Subcutaneous abdominal adipose tissue (tissue), 5 donors: Measurements from ENCODE around the gene NHERF1.

Source experiments
- H3K27ac ChIP-seq: one replicate; pipeline ENCODE4 v1.7.0; 2013; ENCODE audit warnings: low read depth, mild to moderate bottlenecking, inconsistent platforms, low read length, moderate library complexity
- H3K27me3 ChIP-seq, 5 donors: one replicate each; pipeline ENCODE4 v1.7.0; 2013; ENCODE audit warnings: low read length in 5 of 5, inconsistent platforms in 1 of 5; ENCODE audit not compliant: control insufficient read depth in 5 of 5, insufficient read depth in 4 of 5
- H3K36me3 ChIP-seq, 5 donors: one replicate each; pipeline ENCODE4 v1.7.0; 2013; ENCODE audit warnings: low read length in 5 of 5; ENCODE audit not compliant: control insufficient read depth in 5 of 5, insufficient read depth in 5 of 5
- H3K4me1 ChIP-seq, 5 donors: one replicate each; pipeline ENCODE4 v1.7.0; 2013; ENCODE audit warnings: low read length in 5 of 5, mild to moderate bottlenecking in 3 of 5, moderate library complexity in 1 of 5; ENCODE audit not compliant: control insufficient read depth in 5 of 5, insufficient read depth in 5 of 5
- H3K4me3 ChIP-seq, 5 donors: one replicate each; pipeline ENCODE4 v1.7.0; 2013; ENCODE audit warnings: low read length in 5 of 5, low read depth in 1 of 5
- H3K9ac ChIP-seq, 5 donors: one replicate each; pipeline ENCODE4 v1.7.0; 2013; ENCODE audit warnings: low read length in 5 of 5, mild to moderate bottlenecking in 4 of 5, moderate library complexity in 3 of 5
- H3K9me3 ChIP-seq, 5 donors: one replicate each; pipeline ENCODE4 v1.7.0; 2013; ENCODE audit warnings: low read length in 5 of 5; ENCODE audit not compliant: control insufficient read depth in 5 of 5
- donor health status: healthy.
- donor health status: healthy.
- donor health status: healthy.
- donor health status: healthy.
- donor health status: healthy.

NHERF1 gene

DNA sequence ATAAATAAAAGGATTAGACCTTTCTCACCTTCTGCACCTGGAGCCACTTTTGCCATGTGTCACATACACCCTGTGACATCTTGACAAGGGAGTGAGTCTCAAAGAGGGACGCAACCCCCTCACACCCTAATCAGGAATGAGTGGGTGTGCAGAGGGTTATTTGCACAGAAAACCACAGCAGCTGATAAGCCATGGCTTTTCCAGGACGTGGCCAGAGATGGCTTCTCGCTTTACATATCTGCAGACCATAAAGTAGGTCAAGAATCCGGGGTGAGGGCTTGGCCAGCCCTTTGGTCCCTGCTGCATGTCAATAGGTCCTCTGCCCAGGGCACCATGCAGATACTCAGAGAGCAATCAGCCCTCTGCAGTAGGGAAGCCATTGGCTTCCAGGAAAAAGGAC is 33.3 kb upstream of the NHERF1 start:
- H3K9ac ChIP-seq: no peak overlapping the region
- peaks cover 0 to 7% (median 0%) of the 10 kb centered on the region in 5 donors for H3K4me1 ChIP-seq
- peaks cover 9 to 18% (median 10%) of the 10 kb centered on the region in 5 donors for H3K27me3 ChIP-seq
- H3K27ac ChIP-seq: no peak overlapping the region
- H3K4me3 ChIP-seq: no peak overlapping the region
- no peaks in the 10 kb centered on the region for H3K36me3 ChIP-seq
- no peaks in the 10 kb centered on the region for H3K9me3 ChIP-seq

DNA sequence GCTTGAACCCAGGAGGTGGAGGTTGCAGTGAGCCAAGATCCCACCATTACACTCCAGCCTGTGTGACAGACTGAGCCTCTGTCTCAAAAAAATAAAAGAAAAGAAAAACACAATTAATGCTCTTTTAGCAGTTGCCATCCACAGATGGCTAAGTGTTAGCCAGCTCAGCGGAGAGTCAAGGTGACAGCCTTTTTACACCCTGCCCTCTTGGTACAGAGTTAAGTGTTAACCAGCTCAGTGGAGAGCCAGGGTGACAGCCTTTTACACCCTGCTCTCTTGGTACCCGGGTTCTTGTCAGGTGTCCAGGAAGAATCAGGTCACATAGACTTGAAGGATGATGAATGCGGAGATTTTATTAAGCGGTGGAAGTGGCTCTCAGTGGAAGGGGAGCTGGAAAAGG is 27.9 kb upstream of the NHERF1 start:
- Histone ChIP-seq H3K36me3 (no peaks in the 10 kb centered on the region), H3K9ac (no peak overlapping the region), H3K4me3 (no peak overlapping the region), H3K4me1 (no peaks in the 10 kb centered on the region), H3K27me3 (peaks cover 0 to 7% (median under 1%) of the 10 kb centered on the region in 5 donors), H3K27ac (no peak overlapping the region), H3K9me3 (peaks cover 0 to 5% (median 0%) of the 10 kb centered on the region in 5 donors)

DNA sequence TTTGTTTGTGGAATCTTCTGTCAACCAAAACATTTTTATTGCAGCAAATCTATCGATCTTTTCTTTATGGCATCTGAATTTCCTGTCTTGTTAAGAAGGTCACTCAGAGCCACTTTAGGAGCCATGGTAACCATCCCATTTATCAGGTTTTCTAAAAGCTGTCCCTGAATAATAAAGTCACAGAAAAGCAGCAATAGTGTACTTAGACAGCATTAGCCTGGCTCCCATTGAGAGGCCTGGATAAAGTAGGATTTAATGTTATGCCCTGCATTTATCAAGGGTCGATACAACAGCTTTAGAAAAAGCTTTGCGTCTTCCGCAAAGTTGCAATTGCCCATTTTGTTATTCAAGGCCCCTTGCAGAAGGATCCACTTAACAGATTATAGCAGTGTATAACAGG is 25.6 kb upstream of the NHERF1 start:
- no peak overlapping the region for H3K4me3 ChIP-seq
- H3K4me1 ChIP-seq: no peaks in the 10 kb centered on the region
- H3K27me3 ChIP-seq: peaks cover 0 to 7% (median 0%) of the 10 kb centered on the region in 5 donors
- no peak overlapping the region for H3K9ac ChIP-seq
- H3K9me3 ChIP-seq: peaks cover 0 to 5% (median 0%) of the 10 kb centered on the region in 5 donors
- no peak overlapping the region for H3K27ac ChIP-seq
- no peaks in the 10 kb centered on the region for H3K36me3 ChIP-seq

DNA sequence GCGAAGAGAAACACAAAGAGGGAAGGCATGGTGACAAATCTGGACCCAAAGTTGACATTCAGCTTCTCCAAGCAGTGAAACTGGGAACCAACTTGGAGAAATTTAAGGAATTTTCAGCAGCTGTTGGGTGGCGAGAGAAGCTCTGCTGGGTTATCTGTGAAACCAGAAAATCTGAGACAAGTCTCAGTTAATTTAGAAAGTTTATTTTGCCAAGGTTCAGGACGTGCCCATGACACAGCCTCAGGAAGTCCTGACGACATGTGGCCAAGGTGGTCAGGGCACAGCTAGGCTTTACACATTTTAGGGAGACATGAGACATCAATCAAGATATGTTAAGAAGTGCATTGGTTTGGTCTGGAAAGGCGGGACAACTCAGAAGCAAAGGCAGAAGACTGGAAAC is 24.5 kb upstream of the NHERF1 start:
- Histone ChIP-seq H3K4me3 (no peak overlapping the region), H3K27me3 (peaks cover 0 to 7% (median 0%) of the 10 kb centered on the region in 5 donors), H3K9ac (no peak overlapping the region), H3K36me3 (no peaks in the 10 kb centered on the region), H3K4me1 (no peaks in the 10 kb centered on the region), H3K27ac (no peak overlapping the region), H3K9me3 (peaks cover 0 to 5% (median 0%) of the 10 kb centered on the region in 5 donors)

DNA sequence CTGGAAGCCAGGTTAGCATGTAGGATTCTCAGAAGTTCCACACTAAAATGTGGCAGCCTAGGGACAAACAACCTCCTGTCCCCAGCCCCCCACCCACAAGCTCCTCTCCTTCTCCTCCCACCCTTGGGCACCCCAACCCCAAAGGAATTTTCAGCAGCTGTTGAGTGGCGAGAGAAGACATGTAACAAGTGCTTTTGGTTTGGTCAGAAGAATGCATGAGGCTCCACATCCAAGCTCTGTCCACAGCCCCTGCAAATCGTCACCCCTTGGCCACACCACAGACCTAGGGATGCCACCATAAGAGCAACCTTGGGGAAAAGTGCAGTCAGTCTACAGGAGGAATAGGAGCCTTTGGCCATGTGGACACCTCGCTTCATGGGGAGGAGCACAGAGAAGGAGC is 23.3 kb upstream of the NHERF1 start:
- H3K27me3 ChIP-seq: peaks cover 0 to 4% (median 2%) of the 10 kb centered on the region in 5 donors
- no peak overlapping the region for H3K9ac ChIP-seq
- H3K27ac ChIP-seq: no peak overlapping the region
- no peaks in the 10 kb centered on the region for H3K36me3 ChIP-seq
- no peak overlapping the region for H3K4me3 ChIP-seq
- H3K4me1 ChIP-seq: peaks cover 0 to 5% (median 0%) of the 10 kb centered on the region in 5 donors
- H3K9me3 ChIP-seq: peaks cover 0 to 5% (median 0%) of the 10 kb centered on the region in 5 donors

DNA sequence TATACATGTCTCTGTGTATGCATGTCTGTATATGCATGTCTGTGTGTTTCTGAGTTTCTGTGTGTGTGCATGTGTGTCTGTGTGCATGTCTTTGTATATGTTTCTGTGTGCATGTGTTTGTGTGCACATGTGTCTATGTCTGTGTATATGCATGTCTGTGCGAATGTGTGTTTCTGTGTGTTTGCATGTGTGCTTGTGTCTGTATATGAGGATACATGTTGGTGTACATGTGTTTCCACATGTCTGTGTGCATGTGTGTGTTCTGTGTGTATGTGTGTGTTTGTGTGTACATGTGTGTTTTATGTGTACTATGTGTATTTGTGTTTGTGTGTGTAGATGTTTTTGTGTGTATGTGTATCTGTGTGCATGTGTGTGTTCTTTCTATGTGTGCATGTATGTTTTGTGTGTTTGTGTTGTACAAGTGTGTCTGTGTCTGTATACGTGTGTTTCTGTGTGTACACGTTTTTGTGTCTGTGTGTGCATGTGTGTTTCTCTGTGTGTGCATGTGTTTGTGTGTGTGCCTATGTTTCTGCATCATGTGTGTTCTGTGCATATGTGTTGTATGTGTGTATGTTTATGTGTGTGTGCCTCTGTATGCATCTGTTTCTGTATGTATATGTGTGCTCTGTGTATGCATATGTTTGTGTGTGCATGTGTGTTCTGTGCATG is 20.3 kb upstream of the NHERF1 start:
- no peak overlapping the region for H3K4me3 ChIP-seq
- H3K9me3 ChIP-seq: no peaks in the 10 kb centered on the region
- no peak overlapping the region for H3K9ac ChIP-seq
- H3K4me1 ChIP-seq: peaks cover 0 to 9% (median 0%) of the 10 kb centered on the region in 5 donors
- no peak overlapping the region for H3K27ac ChIP-seq
- peaks cover 9 to 23% (median 12%) of the 10 kb centered on the region in 5 donors for H3K27me3 ChIP-seq
- no peaks in the 10 kb centered on the region for H3K36me3 ChIP-seq

DNA sequence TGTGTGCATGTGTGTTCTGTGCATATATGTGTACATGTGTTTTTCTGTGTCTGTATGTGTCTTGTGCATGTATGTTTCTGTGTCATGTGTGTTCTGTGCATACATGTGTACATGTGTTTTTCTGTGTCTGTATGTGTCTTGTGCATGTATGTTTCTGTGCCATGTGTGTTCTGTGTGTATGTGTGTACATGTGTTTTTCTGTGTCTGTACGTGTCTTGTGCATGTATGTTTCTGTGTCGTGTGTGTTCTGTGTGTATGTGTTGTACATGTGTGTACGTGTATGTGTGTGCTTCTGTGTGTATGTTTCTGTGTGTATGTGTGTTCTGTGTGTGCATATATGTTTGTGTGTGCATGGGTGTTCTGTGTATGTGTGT is 19.7 kb upstream of the NHERF1 start:
- Histone ChIP-seq H3K4me3 (no peak overlapping the region), H3K4me1 (peaks cover 0 to 9% (median 0%) of the 10 kb centered on the region in 5 donors), H3K9ac (no peak overlapping the region), H3K27ac (no peak overlapping the region), H3K9me3 (no peaks in the 10 kb centered on the region), H3K36me3 (no peaks in the 10 kb centered on the region), H3K27me3 (peaks cover 9 to 27% (median 17%) of the 10 kb centered on the region in 5 donors)

DNA sequence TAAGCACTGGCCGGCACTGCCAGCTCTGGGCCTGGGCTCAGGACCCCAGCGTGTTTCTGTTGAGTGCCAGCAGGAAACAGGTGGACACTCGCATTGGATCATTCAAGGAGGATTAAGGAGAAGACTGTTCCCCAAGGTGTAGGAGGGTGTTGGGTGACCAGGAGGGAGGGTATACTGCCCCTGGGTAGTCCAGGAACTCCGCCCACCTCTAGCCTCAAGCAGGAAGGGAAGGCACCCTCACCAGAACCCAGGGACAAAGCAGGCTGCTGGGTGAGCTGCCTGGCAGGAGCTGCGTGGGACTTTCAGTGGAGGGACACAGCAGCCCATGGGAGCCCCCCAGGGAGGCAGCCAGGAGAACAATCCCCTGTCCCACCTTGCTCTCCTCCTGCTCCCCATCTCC is 19.1 kb upstream of the NHERF1 start:
- Histone ChIP-seq H3K4me1 (peaks cover 0 to 9% (median 0%) of the 10 kb centered on the region in 5 donors), H3K27ac (no peak overlapping the region)

DNA sequence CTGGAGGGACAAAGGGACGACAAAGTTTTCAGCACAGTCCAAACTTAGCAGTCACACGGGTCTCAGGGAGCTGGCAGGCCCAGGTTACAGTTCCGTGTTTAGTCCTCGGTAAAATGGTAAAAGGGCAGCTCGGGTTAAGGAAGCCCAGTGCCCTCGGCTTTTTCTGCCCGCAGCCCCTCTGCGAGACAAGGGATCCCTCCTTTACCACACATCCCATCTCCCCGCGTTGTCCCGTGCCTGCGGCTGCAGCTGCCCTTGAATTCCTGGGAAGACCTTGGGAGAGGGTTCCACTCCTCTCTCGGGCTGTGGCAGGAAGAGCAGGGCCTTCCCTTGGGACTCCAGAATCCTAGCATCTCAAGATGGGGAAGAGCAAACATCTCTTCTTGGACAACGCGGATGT is 18.6 kb upstream of the NHERF1 start:
- Histone ChIP-seq H3K4me3 (no peak overlapping the region), H3K9me3 (no peaks in the 10 kb centered on the region), H3K9ac (no peak overlapping the region), H3K36me3 (no peaks in the 10 kb centered on the region), H3K4me1 (peaks cover 0 to 9% (median 0%) of the 10 kb centered on the region in 5 donors), H3K27me3 (peaks cover 9 to 32% (median 19%) of the 10 kb centered on the region in 5 donors), H3K27ac (no peak overlapping the region)

More for the DNA sequence above, 19.1 kb upstream of the NHERF1 start:
- Histone ChIP-seq H3K4me3 (no peak overlapping the region), H3K9ac (no peak overlapping the region), H3K27me3 (peaks cover 9 to 32% (median 19%) of the 10 kb centered on the region in 5 donors), H3K9me3 (no peaks in the 10 kb centered on the region), H3K36me3 (no peaks in the 10 kb centered on the region)

DNA sequence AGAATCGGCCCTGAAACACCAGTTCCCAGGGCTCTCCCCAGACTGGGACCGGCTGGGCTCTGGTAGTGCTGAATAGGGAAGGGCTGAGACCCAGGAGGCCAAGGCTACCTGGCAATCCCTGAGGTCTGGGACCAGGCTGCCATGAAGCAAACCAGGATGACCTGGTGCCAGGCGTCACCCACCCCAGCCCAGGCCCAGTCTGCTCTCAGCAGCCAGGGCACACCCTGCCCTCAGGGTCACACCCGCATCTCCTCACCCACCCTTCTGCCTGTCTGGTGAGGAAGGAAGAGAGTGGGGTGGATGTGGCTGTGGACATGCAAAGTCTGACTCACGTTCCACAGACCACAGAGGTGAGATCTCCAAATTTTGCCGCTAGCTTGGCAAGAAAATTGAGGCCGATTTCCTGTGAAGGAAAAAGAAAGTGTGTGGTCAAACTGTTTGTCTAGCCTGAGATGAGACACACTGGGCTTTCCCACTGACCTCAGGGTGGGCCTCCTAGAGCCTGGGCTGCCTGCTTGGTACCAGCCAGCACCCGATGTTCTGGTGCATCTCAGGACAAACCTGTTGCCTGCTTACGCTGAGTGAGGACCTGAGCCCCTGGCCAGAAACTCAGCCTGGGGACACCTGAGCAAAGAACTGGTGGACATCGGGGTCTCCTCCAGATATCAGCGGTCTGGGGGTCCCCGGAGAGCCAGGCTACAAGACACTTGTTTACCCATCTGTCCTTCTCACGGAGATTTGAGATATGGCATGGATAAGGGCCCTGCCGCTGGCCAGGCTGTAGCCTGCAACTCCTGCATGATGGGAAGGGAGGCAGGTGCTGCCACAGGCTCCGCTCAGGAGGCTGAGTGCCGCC is 17.7 kb upstream of the NHERF1 start:
- H3K4me1 ChIP-seq: peaks cover 0 to 9% (median 0%) of the 10 kb centered on the region in 5 donors
- H3K9me3 ChIP-seq: no peaks in the 10 kb centered on the region
- H3K9ac ChIP-seq: no peak overlapping the region
- no peak overlapping the region for H3K27ac ChIP-seq
- peaks cover 9 to 32% (median 19%) of the 10 kb centered on the region in 5 donors for H3K27me3 ChIP-seq
- H3K4me3 ChIP-seq: no peak overlapping the region
- H3K36me3 ChIP-seq: no peaks in the 10 kb centered on the region
